Ovary (tissue), 3 donors: ENCODE data around the gene OR4D2.

Experiments
- EP300 ChIP-seq: sonication (generic); formaldehyde crosslinking; IDR thresholded peaks from one replicate; pipeline ENCODE4 v1.6.1; 2017; ENCODE audit warnings: antibody characterized with exemption
- TF ChIP-seq, protein P1 (sequence below), 3 donors: fragments of 450-650 bp in 2 of 3; fragments of 200-600 bp in 1 of 3; IDR thresholded peaks; one replicate each; pipeline versions ENCODE4 v1.5.1 to v1.8.0; 2016 to 2022; ENCODE audit warnings: antibody characterized with exemption in 3 of 3, mild to moderate bottlenecking in 1 of 3
- donor health status: DM: no; HTN: no; CAD: no.

DNA sequence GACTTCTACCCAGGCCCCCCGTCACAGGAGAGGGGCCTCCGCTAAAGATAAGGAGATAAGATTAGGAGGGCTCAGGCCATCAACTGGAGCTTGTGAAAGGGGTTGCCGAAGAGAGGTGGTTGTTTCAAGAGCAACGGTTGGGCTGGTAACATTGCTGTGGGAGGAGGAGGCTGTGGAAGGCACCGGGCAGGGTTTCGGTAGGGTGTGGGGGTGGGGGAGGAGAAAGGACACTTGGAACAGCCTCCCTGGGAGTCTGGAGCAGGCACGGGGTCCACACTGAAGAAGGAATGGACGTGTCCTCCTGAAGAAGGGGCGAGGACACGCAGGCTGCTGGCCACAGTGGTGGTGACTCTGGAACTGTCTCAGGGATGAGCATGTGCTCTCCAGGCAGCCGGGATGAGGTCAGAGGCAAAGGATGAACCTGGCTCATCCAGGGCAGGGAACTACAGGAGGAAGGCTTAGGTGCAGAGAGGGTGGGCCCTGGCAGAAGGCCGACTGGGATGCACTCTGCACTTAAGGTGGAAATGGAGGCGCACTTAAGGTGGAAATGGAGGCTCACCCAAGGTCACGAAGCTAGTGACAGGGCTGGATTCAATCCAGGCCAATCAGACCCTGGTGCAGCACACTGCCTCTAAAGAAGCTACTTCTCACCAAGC is 24.6 kb downstream of the OR4D2 start:
- TF ChIP-seq, protein P1, sequence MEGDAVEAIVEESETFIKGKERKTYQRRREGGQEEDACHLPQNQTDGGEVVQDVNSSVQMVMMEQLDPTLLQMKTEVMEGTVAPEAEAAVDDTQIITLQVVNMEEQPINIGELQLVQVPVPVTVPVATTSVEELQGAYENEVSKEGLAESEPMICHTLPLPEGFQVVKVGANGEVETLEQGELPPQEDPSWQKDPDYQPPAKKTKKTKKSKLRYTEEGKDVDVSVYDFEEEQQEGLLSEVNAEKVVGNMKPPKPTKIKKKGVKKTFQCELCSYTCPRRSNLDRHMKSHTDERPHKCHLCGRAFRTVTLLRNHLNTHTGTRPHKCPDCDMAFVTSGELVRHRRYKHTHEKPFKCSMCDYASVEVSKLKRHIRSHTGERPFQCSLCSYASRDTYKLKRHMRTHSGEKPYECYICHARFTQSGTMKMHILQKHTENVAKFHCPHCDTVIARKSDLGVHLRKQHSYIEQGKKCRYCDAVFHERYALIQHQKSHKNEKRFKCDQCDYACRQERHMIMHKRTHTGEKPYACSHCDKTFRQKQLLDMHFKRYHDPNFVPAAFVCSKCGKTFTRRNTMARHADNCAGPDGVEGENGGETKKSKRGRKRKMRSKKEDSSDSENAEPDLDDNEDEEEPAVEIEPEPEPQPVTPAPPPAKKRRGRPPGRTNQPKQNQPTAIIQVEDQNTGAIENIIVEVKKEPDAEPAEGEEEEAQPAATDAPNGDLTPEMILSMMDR (IDR thresholded peaks at IDR 0.05): no peak
- no peak for TF ChIP-seq EP300
